Natural killer cell (primary cell): ENCODE measurements around the gene OR10A4. TPM values are rescaled to one million over a fixed set of nuclear protein-coding genes. Genes with fewer than 3 reads are reported as not detected.
"Not testable (repeated sequence)": the region's sequence is repeated elsewhere in the genome, so short reads cannot be mapped to it uniquely, and the experiment has no call there.

Experiments
- ATAC-seq, 3 donors: fragments of 150-1000 bp in 2 of 3; fragments of 200-7000 bp in 1 of 3; cut with Tn5 transposase; 1 replicate in 1 of 3; 2 replicates in 2 of 3; pipeline ENCODE4 v1.10.0; 2021; ENCODE audit warnings: mild to moderate bottlenecking in 2 of 3, moderate library complexity in 2 of 3
- DNase-seq, 2 donors: peaks; one replicate each; pipeline versions ENCODE4 v3.0.0 to v3.0.0-alpha.2; 2013 to 2021; ENCODE audit warnings: mixed read lengths in 1 of 2
- H3K27ac ChIP-seq: one replicate; pipeline ENCODE4 v1.5.1; 2013; ENCODE audit warnings: mild to moderate bottlenecking, low read length
- H3K27me3 ChIP-seq: one replicate; pipeline ENCODE4 v1.6.1; 2013; ENCODE audit warnings: low read length; ENCODE audit not compliant: control insufficient read depth, insufficient read depth
- H3K36me3 ChIP-seq: one replicate; pipeline ENCODE4 v1.6.1; 2013; ENCODE audit warnings: low read length; ENCODE audit not compliant: control insufficient read depth, insufficient read depth
- H3K4me1 ChIP-seq: one replicate; pipeline ENCODE4 v1.6.1; 2013; ENCODE audit warnings: low read length; ENCODE audit not compliant: control insufficient read depth, insufficient read depth
- H3K4me3 ChIP-seq: one replicate; pipeline ENCODE4 v1.5.1; 2013; ENCODE audit warnings: low read length
- H3K9me3 ChIP-seq: one replicate; pipeline ENCODE4 v1.6.1; 2013; ENCODE audit warnings: low read length; ENCODE audit not compliant: control insufficient read depth, insufficient read depth
- H3K27ac Mint-ChIP-seq, 2 donors: one replicate each; pipeline ENCODE4 v1.8.0; 2022; ENCODE audit warnings: mild to moderate bottlenecking in 2 of 2, mixed read lengths in 2 of 2, moderate library complexity in 1 of 2
- H3K27me3 Mint-ChIP-seq, 2 donors: one replicate each; pipeline ENCODE4 v1.8.0; 2022; ENCODE audit warnings: low read depth in 2 of 2, mixed read lengths in 2 of 2
- H3K36me3 Mint-ChIP-seq: one replicate; pipeline ENCODE4 v1.8.0; 2022; ENCODE audit warnings: mixed read lengths
- H3K4me1 Mint-ChIP-seq, 2 donors: one replicate each; pipeline ENCODE4 v1.8.0; 2022; ENCODE audit warnings: mixed read lengths in 2 of 2
- H3K4me3 Mint-ChIP-seq: one replicate; pipeline ENCODE4 v1.8.0; 2022; ENCODE audit warnings: mild to moderate bottlenecking, moderate library complexity, mixed read lengths
- H3K9me3 Mint-ChIP-seq, 2 donors: one replicate each; pipeline ENCODE4 v1.8.0; 2022; ENCODE audit warnings: mixed read lengths in 2 of 2
- CTCF ChIP-seq: fragments of 200-600 bp; IDR thresholded peaks from one replicate; pipeline ENCODE4 v1.8.0; 2022; ENCODE audit warnings: antibody characterized with exemption
- WGBS: methylation state at CpG from one replicate; pipeline ENCODE4 v1.1.7; 2013; ENCODE audit warnings: missing lambda C conversion rate; ENCODE audit not compliant: insufficient coverage; 5-methylcytosine and 5-hydroxymethylcytosine counted together
- intact Hi-C: fragments of 100-400 bp; cut with micrococcal nuclease; formaldehyde crosslinking; loops from one replicate; pipeline ENCODE4 v1.14.2; 2022
- total RNA-seq, 4 donors: library from RNA; stranded (reverse); fragments of 120-200 nt in 1 of 4; gene quantifications; one replicate each; pipeline versions ENCODE4 v1.2.3 to v1.2.4, GENCODE V29; 2013 to 2022

The OR10A4 gene
- total RNA-seq, 3 donors from 2014 or later (not counting 1 experiment from before 2014, with no cell fraction given): not detected

- Mint-ChIP-seq H3K36me3 (no peaks in the 10 kb centered on the region), H3K4me1 (no peaks in the 10 kb centered on the region), H3K9me3 (peaks cover 0 to 3% of the 10 kb centered on the region in 2 donors), H3K27ac (no peak overlapping the region), H3K27me3 (peaks cover 5 to 11% of the 10 kb centered on the region in 2 donors), H3K4me3 (no peak overlapping the region)
- 88% methylated on average over 3 of the region's 3 CpGs for WGBS
- Histone ChIP-seq H3K27me3 (no peaks in the 10 kb centered on the region), H3K4me3 (no peak overlapping the region), H3K9me3 (no peaks in the 10 kb centered on the region), H3K4me1 (no peaks in the 10 kb centered on the region), H3K27ac (no peak overlapping the region), H3K36me3 (no peaks in the 10 kb centered on the region)
- intact Hi-C loops: no loop called here
- ATAC-seq (no peak), DNase-seq (no peak)
- TF ChIP-seq CTCF: no peak
These were observed 489 bp downstream of the OR10A4 start for GRCh38 chr11:6876914-6877313.

- peaks cover 2% of the 10 kb centered on the region for H3K27me3 ChIP-seq
- Mint-ChIP-seq H3K27me3 (peaks cover 12 to 26% of the 10 kb centered on the region in 2 donors), H3K36me3 (no peaks in the 10 kb centered on the region), H3K9me3 (no peaks in the 10 kb centered on the region), H3K4me1 (no peaks in the 10 kb centered on the region), H3K4me3 (no peak overlapping the region), H3K27ac (no peak overlapping the region)
- H3K4me3 ChIP-seq: no peak overlapping the region
- no peak overlapping the region for H3K27ac ChIP-seq
- H3K4me1 ChIP-seq: no peaks in the 10 kb centered on the region
- no peaks in the 10 kb centered on the region for H3K9me3 ChIP-seq
- intact Hi-C loops: no loop called here
- ATAC-seq (no peak), DNase-seq (no peak)
- TF ChIP-seq CTCF: no peak
- H3K36me3 ChIP-seq: no peaks in the 10 kb centered on the region
These were observed 6.3 kb downstream of the OR10A4 start for GRCh38 chr11:6882751-6883150.

- WGBS: 100% methylated on average over 4 of the region's 5 CpGs
- H3K36me3 Mint-ChIP-seq, H3K27ac Mint-ChIP-seq, ATAC-seq, H3K36me3 ChIP-seq, H3K4me1 Mint-ChIP-seq, H3K9me3 ChIP-seq, H3K27ac ChIP-seq, H3K9me3 Mint-ChIP-seq, H3K4me3 Mint-ChIP-seq, H3K4me1 ChIP-seq, DNase-seq, H3K27me3 ChIP-seq, H3K4me3 ChIP-seq, intact Hi-C loops: not testable (repeated sequence)
- peaks cover 9 to 14% of the 10 kb centered on the region in 2 donors for H3K27me3 Mint-ChIP-seq
These were observed 11.3 kb downstream of the OR10A4 start for GRCh38 chr11:6887711-6888110.

GRCh38 chr11:6888830-6889229, 12.4 kb downstream of the OR10A4 start:
- peaks cover 7 to 13% of the 10 kb centered on the region in 2 donors for H3K27me3 Mint-ChIP-seq
- WGBS: 82% methylated on average over 4 of the region's 4 CpGs
- no peak overlapping the region for H3K27ac Mint-ChIP-seq
- H3K9me3 ChIP-seq: no peaks in the 10 kb centered on the region
- H3K9me3 Mint-ChIP-seq: no peaks in the 10 kb centered on the region
- H3K36me3 ChIP-seq: no peaks in the 10 kb centered on the region
- H3K4me1 Mint-ChIP-seq: no peaks in the 10 kb centered on the region
- DNase-seq (no peak), ATAC-seq (no peak)
- no peak overlapping the region for H3K4me3 ChIP-seq
- no peaks in the 10 kb centered on the region for H3K36me3 Mint-ChIP-seq
- no peak overlapping the region for H3K4me3 Mint-ChIP-seq
- intact Hi-C loops: no loop called here
- peaks cover 2% of the 10 kb centered on the region for H3K27me3 ChIP-seq
- TF ChIP-seq CTCF: no peak
- H3K27ac ChIP-seq: no peak overlapping the region
- H3K4me1 ChIP-seq: no peaks in the 10 kb centered on the region
